ENCODE data around the gene SLC7A8.
A peak's percentile ranks its signal among the peaks of the same experiment; 100 is the strongest.

The SLC7A8 gene

GRCh38 chr14:23130871-23131270 is 52.6 kb downstream of the SLC7A8 start:
- DNase-seq (ENCODE audit: low read depth in 3 of 3): no peak

- no peak for DNase-seq (ENCODE audit: low read depth in 3 of 3)
Observed at GRCh38 chr14:23129759-23130316, 53.6 kb downstream of the SLC7A8 start.

DNA sequence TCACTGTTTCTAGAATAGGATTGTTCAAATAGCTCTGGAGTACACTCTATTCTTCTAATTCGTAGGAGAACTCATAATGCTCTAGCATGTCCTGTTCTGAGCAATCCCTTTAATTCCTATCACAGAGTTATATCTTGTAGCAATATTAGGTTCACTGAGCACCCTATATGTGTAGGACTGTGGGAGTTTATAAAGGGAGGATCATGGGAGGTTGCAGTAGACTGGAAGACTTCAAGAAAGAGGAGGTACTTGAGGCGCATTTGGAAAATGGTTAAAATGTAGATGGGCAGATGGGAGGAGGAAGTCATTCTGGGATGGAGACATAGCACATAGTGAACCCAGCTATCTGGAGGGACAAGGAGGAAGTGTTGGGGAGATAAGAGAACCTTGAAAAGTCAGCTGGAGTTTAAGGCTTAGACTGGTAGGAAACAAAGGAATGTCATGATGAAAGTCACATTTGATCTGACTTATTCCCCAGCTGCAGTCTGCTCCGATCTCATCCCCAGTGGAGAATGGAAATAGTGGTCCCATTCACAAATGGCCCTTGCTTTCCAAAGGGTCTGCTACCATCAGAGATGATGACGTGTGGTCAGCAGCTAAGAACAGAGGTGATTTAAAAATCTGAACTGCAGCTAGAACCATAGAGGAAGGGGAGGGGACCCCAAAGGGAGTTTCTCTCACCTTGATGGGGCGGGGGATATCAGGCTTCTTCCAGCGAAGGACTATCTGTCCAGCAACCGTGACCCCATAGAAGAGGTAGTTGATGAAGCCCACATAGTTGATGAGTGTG is 54.3 kb downstream of the SLC7A8 start:
- no peak for DNase-seq (ENCODE audit: low read depth in 3 of 3)

- DNase-seq (ENCODE audit: low read depth in 3 of 3): no peak
Observed at GRCh38 chr14:23127861-23128260, 55.6 kb downstream of the SLC7A8 start.

DNA sequence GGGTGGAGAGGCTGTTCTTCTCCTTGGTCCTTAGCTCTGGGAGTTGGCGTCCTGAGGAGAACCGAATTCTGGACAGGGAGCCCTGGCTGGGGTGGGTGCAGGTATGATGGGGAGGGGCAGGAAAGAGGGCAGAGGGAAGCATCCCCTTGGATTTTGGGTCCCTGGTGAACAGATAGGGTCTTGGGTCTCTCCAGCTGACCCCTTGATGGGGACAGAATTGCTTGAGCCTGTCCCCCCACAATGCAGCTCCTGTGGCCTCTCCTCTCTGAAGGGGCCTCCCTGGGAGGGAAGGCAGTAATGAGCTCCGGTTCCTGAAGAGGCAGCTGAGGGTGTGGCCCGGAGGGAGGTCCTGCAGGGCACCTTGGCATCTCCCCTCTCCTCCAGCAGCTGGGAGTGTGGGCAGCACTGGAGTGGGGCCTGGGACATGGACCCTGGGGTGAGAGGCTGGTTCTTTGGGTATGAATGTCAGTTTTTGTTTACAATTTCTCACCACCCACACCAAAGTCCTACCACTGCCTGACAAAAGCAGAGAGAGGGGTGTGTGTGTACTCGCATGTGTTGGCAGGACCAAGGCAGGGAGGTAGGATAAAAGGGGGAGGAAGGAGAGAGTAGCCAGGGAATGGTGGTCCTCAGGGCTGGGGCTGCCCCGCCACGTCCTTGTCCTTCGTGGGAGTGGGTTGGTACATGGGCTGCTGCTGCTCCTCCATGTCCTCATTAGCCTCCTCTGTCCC is 56.7 kb downstream of the SLC7A8 start:
- DNase-seq (ENCODE audit: low read depth in 3 of 3): no peak

DNA sequence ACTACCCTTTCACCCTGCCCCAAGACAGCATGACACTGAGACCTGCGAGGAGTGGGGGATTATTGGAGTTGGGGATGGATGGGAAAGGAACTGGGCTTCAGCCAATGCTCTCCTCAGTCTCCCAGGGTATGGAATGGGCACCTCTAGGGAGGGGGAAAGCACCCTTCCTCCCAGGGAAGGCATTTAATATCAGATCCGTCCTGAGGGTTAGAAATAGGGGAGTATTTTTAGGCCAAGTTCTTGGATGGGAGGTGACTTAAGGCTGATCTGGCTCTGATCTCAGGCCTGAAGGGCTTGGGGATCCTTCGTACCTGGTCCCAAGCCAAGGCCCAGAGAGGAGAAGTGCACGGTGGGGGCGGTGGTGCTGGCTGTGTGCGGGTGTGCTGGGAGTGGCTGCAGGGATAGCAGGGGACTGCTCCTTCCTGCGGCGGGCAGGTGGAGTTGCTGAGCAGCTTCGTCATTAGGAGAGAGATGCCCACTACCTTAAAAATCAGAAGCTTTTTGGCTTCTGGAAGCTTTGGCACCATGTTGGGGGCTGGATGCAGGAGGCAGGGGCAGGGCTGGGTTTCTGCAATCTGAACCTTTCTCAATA is 57.4 kb downstream of the SLC7A8 start:
- DNase-seq (ENCODE audit: low read depth in 3 of 3): no peak

- no peak for DNase-seq (ENCODE audit: low read depth in 3 of 3)
Observed at GRCh38 chr14:23125011-23125410, 58.4 kb downstream of the SLC7A8 start.

DNA sequence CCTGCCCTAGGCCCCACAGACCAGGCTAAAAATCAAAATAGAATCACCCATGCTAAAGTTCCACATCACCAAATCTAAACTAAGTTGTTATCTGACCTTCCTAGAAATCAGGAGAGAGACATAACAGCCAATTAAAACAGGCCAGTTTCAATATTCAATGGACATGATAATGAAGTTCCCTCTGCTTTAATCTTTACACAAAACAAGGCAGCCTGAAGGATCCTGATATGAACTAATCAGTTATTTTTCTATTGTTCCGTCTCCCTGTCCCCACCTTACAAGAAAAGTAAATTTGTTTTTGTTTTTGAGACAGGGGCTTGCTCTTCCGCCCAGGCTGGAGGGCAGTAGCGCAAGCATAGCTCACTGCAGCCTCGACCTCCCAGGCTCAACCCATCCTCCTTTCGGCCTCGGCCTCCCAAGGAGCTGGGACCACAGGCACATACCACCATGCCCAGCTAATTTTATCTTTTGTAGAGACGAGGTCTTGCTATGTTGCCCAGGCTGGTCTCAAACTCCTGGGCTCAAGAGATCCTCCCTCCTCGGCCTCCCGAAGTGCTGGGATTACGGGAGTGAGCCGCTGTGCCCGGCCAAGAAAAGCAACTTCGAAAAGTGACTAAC is 59.0 kb downstream of the SLC7A8 start:
- DNase-seq (ENCODE audit: low read depth in 3 of 3): no peak

GRCh38 chr14:23123419-23123818 is 60.0 kb downstream of the SLC7A8 start:
- no peak for DNase-seq (ENCODE audit: low read depth in 3 of 3)

DNA sequence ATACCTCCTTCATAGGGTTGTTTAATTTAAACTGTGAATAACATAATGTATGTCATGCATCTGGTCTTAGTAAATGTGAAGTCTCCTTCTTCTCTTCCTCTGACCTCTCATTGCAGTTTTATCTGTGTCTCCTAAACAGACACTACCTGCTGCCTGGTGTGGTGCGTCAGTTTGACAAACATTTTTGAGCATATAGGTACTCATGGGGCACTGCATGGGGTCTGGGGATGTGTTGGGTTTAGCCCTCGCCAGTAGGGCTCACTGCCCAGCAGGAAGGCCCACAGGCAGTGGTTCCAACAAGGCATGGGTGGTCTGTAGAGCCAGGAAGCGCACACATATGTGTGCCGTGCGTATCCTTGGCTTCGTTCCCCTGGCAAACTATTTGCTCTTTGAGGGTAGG is 61.4 kb downstream of the SLC7A8 start:
- no peak for DNase-seq (ENCODE audit: low read depth in 3 of 3)

DNA sequence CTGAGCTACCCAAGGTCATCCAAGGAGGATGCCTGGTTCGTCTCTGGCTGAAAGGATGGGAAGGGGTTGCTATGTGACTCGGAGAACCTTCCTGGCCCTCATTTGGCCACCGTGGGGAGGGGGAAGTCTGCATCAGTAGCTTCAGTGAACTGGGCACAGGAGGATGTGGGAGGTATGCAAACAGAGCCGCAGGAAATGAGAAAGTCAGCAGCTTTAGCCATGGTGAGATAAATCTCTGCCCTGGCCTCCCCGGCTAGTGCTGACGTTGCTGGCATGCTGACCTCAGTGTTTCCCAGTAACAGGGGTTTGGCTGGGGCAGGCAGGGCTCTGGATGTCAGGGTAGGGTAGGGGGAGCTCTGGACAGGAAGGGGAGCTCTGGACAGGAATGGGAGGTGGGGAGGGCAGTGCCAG is 62.1 kb downstream of the SLC7A8 start:
- DNase-seq (ENCODE audit: low read depth in 3 of 3): no peak

GRCh38 chr14:23120541-23121251 is 62.8 kb downstream of the SLC7A8 start:
- DNase-seq (ENCODE audit: low read depth in 3 of 3): peak; percentile 57 to 61 (median 58)

DNA sequence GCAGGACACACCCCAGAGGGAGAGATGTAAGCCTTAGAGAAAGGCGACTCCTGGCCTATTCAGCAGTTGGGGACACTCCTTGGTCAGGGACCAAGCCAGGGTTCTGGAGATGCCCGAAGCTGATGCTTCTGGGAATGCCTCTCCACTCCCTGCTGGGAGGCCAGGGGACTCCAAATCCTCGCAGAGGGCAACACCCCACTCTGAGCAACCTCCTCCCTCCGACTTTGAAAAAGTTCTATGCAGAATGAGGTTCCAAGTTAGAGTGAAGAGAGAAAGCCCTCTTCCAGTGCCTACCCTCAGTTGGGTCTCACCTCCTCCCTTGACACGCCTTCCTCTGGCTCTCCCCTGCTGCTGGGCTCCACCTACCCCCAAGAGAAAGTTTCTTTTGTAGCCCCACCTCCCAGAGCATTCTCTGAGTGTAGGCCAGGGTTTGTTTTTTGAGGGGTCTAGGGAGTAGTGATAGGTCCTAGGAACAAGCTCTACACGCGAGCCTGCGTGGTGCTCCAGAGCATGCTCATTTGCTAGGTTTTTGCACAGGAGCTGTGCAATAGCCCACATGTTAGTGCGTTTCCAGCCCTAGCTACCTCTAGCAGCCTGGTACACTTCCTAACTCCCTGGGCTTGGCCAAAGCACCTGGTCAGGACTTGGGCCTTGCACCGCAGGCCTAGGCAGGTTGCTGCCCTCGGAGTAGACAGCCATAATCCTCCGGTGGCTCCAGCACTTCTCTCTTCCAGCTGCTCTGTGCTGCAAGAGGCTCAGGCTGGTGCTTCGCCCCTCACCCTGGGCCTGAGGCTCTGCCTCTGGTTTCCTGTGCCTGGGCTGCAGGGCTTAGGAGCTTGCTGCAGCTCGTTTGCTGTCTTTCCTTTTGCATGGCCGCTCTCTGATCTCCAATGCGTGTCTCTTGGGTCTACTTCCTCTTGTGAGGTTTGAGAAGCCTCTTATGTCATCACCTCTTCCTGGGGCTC is 63.8 kb downstream of the SLC7A8 start:
- no peak for DNase-seq (ENCODE audit: low read depth in 3 of 3)

GRCh38 chr14:23118506-23119362 is 64.7 kb downstream of the SLC7A8 start, which contains the start of gene CEBPE:
Gene CEBPE (minus strand): TSS chr14:23119255. CDS start chr14:23119091, 164 bp downstream.
- DNase-seq (ENCODE audit: low read depth in 3 of 3): no peak

DNA sequence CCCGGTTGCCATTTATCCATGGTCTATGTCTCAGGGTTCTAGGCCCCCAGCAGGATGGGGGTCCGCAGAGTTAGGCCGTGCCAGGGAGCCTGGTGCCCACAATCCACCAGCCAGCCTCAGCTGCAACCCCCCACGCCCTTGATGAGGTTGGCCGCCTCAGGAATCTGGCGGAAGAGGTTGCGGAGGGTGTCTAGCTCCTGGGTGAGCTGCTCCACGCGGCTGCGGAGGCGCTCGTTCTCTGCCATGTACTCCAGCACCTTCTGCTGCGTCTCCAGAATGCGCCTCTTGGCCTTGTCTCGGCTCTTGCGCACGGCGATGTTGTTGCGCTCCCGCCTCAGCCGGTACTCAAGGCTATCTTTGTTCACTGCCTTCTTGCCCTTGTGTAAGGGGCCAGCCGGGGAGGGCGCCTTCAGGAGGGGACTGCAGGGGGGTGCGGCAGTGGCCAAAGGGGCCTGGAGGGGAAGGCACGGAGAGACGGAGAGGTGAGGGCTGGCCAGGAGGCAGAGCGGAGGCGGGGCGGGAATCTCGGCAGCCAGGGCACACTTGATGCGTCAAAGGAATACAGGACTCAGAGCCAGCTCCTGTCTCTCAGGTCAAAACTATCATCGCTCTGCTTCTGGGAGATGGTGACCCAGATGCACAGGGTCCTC is 66.0 kb downstream of the SLC7A8 start:
- DNase-seq (ENCODE audit: low read depth in 3 of 3): no peak

- DNase-seq (ENCODE audit: low read depth in 3 of 3): no peak
Observed at GRCh38 chr14:23115918-23116317, 67.5 kb downstream of the SLC7A8 start.

GRCh38 chr14:23115039-23115731 is 68.3 kb downstream of the SLC7A8 start:
- DNase-seq (ENCODE audit: low read depth in 3 of 3): no peak

DNA sequence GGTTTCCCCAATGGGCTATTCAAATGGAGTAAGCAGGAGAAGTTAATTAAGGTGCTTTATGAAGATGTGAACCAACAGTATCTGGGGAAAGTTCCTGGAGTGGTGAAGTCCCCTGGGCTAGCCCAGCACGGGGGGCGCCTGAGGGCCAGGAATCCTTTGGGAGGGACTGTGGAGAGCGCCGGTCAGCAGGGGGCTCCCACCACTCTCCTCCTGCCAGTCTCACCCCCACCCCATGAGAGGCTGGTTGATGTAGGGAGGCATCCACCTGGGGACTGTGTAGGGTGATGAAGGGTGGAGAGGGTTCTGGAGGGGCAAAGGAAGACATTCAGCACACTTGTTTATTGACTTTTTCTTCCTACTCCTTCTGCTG is 68.8 kb downstream of the SLC7A8 start:
- no peak for DNase-seq (ENCODE audit: low read depth in 3 of 3)
